ENCODE results near the gene MRPL2.

DNA sequence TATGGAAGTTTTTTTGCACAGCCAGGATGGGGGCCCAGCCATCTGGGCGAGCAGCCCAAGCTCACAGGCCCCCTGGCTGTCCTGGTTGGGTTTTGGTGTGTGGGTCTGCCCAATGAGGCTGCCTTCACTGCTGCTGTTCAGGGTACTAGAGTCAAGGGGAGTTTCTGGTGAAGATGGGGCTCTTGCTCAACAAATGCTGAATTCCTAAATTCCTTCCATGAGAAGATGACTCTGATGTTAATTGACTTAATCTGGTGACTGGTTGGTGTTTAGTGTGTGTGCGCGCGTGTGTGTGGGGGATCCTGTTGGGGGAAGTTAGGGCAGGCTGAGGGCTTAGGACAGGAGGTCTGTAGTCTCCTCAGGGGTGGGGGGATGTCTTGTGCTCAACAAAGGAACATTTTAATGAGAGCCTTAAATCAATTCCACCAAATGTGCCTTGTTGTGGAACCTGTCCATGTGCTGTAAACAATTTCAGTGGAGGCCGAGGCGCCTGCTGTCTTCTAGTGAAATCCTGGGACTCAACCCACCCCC, 18.8 kb upstream of the MRPL2 start:
- TF ChIP-seq, protein P1, sequence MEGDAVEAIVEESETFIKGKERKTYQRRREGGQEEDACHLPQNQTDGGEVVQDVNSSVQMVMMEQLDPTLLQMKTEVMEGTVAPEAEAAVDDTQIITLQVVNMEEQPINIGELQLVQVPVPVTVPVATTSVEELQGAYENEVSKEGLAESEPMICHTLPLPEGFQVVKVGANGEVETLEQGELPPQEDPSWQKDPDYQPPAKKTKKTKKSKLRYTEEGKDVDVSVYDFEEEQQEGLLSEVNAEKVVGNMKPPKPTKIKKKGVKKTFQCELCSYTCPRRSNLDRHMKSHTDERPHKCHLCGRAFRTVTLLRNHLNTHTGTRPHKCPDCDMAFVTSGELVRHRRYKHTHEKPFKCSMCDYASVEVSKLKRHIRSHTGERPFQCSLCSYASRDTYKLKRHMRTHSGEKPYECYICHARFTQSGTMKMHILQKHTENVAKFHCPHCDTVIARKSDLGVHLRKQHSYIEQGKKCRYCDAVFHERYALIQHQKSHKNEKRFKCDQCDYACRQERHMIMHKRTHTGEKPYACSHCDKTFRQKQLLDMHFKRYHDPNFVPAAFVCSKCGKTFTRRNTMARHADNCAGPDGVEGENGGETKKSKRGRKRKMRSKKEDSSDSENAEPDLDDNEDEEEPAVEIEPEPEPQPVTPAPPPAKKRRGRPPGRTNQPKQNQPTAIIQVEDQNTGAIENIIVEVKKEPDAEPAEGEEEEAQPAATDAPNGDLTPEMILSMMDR (IDR thresholded peaks at IDR 0.05): no peak
- TF ChIP-seq POLR2AphosphoS5 (IDR thresholded peaks at IDR 0.05) (no peak), POLR2A (IDR thresholded peaks at IDR 0.05) (no peak)

Measured in breast epithelium (tissue), 3 donors.